ENCODE data around the gene STK39. TPM values are rescaled to one million over a fixed set of nuclear protein-coding genes. Genes with fewer than 3 reads are reported as not detected.

Gene STK39
- total and polyA plus RNA-seq, 2 of the 4 experiments (the other 2 are of a cell fraction): 11.8 to 16.4 TPM

DNA sequence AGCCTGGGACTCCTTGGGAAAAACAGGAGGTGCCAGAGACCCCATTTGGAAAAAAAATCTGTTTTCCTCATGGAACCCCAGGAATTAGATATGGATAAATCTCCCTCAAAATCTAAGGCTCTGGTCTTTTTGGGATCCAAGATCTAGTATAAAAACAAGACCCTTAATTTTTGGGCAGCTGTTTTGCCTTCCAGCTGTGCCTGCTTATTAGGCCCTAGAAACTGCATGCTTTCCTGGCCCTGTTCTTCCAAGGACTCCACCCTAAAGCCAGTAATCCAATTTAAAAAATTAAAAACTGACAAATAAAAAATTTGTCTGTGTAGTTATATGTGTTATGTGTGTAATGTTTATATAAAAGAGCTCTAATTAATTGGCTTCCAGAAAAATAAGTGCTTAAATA is 274.6 kb downstream of the STK39 start:
- H3K36me3 ChIP-seq (ENCODE audit: control insufficient read depth, insufficient read depth, low read length): peaks cover 6% of the 10 kb centered on the region
- ChIA-PET POLR2A (ENCODE audit: unreplicated experiment) (no interaction called here), CTCF (interaction anchor here (1.1 kb wide), 1 partner anchor 147 kb away, joined by 3 read pairs; no protein-coding TSS in a partner anchor)
- no peak for DNase-seq
- peaks cover 3% of the 10 kb centered on the region; the same call in 1 of the 2 replicates for H3K4me1 ChIP-seq (ENCODE audit: control insufficient read depth, insufficient read depth, low read length)
- in situ Hi-C loops (cut with MboI; ENCODE audit: low sequenced_read_pairs) (no loop called here), intact Hi-C loops (cut with micrococcal nuclease) (no loop called here), dilution Hi-C loops (cut with HindIII; ENCODE audit: low sequenced_read_pairs, unreplicated experiment) (no loop called here)
- no peak overlapping the region for H3K4me3 ChIP-seq (ENCODE audit: insufficient read depth, low read depth, low read length)
- no peak overlapping the region for H3K4ac ChIP-seq (ENCODE audit: low read depth, low read length)
- no peak overlapping the region for H4K5ac ChIP-seq (ENCODE audit: low read depth, low read length)
- H3K9me3 ChIP-seq (ENCODE audit: control insufficient read depth, insufficient read depth, low read length): peaks cover 12% of the 10 kb centered on the region
- H3K79me1 ChIP-seq (ENCODE audit: low read depth in 1 of 2, low read length in 2 of 2): peaks cover 0 to 6% of the 10 kb centered on the region in 2 experiments; a peak in 3 of 4 replicates
- no peaks in the 10 kb centered on the region; the same call in 1 of the 2 replicates for H3K9me1 ChIP-seq (ENCODE audit: insufficient read depth, low read length)
- no peak overlapping the region for H2AK5ac ChIP-seq (ENCODE audit: low read depth, low read length)
- H3K4me2 ChIP-seq (ENCODE audit: low read depth, low read length): no peak overlapping the region
- no peak overlapping the region for H3K9ac ChIP-seq (ENCODE audit: low read depth, low read length)
- no peaks in the 10 kb centered on the region for H3K27me3 ChIP-seq (ENCODE audit: control insufficient read depth, insufficient read depth, low read length)
- no peaks in the 10 kb centered on the region for H4K20me1 ChIP-seq (ENCODE audit: insufficient read depth, low read length)
- TF ChIP-seq POLR2A (IDR thresholded peaks at IDR 0.05; ENCODE audit: low read depth, low read length): no peak
- no peak for TF ChIP-seq MAZ (IDR thresholded peaks at IDR 0.05; ENCODE audit: borderline replicate concordance, low read depth, low read length)
- no peak for TF ChIP-seq RFX5 (IDR thresholded peaks at IDR 0.05; ENCODE audit: low read depth, low read length)
- no peak for TF ChIP-seq CEBPB (IDR thresholded peaks at IDR 0.05; ENCODE audit: low read depth, low read length)
- no peak for TF ChIP-seq MAFK (IDR thresholded peaks at IDR 0.05; ENCODE audit: low read depth, low read length)
- TF ChIP-seq, protein P1, sequence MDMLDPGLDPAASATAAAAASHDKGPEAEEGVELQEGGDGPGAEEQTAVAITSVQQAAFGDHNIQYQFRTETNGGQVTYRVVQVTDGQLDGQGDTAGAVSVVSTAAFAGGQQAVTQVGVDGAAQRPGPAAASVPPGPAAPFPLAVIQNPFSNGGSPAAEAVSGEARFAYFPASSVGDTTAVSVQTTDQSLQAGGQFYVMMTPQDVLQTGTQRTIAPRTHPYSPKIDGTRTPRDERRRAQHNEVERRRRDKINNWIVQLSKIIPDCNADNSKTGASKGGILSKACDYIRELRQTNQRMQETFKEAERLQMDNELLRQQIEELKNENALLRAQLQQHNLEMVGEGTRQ (IDR thresholded peaks at IDR 0.05; ENCODE audit: low read depth, low read length): no peak
- no peak for TF ChIP-seq NFE2L2 (IDR thresholded peaks at IDR 0.05; ENCODE audit: low read depth, low read length)
- TF ChIP-seq, protein P2, sequence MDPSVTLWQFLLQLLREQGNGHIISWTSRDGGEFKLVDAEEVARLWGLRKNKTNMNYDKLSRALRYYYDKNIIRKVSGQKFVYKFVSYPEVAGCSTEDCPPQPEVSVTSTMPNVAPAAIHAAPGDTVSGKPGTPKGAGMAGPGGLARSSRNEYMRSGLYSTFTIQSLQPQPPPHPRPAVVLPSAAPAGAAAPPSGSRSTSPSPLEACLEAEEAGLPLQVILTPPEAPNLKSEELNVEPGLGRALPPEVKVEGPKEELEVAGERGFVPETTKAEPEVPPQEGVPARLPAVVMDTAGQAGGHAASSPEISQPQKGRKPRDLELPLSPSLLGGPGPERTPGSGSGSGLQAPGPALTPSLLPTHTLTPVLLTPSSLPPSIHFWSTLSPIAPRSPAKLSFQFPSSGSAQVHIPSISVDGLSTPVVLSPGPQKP (IDR thresholded peaks at IDR 0.05; ENCODE audit: borderline replicate concordance, low read depth, low read length): no peak
- no peak for TF ChIP-seq SMC3 (IDR thresholded peaks at IDR 0.05; ENCODE audit: low read depth, low read length)
- TF ChIP-seq MXI1 (IDR thresholded peaks at IDR 0.05; ENCODE audit: borderline replicate concordance, low read depth, low read length): no peak
- no peak for TF ChIP-seq FOS (IDR thresholded peaks at IDR 0.05; ENCODE audit: low read depth, low read length)
- no peak for TF ChIP-seq RAD21 (IDR thresholded peaks at IDR 0.05; ENCODE audit: low read length)
- no peak for TF ChIP-seq BHLHE40 (IDR thresholded peaks at IDR 0.05; ENCODE audit: low read depth, low read length)
- TF ChIP-seq CHD1 (IDR thresholded peaks at IDR 0.05; ENCODE audit: low read depth, low read length): no peak
- no peak for TF ChIP-seq RCOR1 (IDR thresholded peaks at IDR 0.05; ENCODE audit: insufficient replicate concordance, low read length)
- TF ChIP-seq, protein P3, sequence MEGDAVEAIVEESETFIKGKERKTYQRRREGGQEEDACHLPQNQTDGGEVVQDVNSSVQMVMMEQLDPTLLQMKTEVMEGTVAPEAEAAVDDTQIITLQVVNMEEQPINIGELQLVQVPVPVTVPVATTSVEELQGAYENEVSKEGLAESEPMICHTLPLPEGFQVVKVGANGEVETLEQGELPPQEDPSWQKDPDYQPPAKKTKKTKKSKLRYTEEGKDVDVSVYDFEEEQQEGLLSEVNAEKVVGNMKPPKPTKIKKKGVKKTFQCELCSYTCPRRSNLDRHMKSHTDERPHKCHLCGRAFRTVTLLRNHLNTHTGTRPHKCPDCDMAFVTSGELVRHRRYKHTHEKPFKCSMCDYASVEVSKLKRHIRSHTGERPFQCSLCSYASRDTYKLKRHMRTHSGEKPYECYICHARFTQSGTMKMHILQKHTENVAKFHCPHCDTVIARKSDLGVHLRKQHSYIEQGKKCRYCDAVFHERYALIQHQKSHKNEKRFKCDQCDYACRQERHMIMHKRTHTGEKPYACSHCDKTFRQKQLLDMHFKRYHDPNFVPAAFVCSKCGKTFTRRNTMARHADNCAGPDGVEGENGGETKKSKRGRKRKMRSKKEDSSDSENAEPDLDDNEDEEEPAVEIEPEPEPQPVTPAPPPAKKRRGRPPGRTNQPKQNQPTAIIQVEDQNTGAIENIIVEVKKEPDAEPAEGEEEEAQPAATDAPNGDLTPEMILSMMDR (conservative IDR thresholded peaks at IDR 0.05; ENCODE audit: low read depth, low read length): no peak
- H3K56ac ChIP-seq (ENCODE audit: extremely low read depth, insufficient read depth, low read length): no peak overlapping the region
- H2AFZ ChIP-seq (replicated peaks; ENCODE audit: low read length, poor library complexity): no peak overlapping the region
- H3K14ac ChIP-seq (replicated peaks; ENCODE audit: low read depth, low read length): no peak overlapping the region
- H2BK15ac ChIP-seq (ENCODE audit: low read depth, low read length): no peak overlapping the region
- H3K18ac ChIP-seq (ENCODE audit: low read depth, low read length): no peak overlapping the region
- H2BK5ac ChIP-seq (ENCODE audit: low read depth, low read length, poor library complexity, severe bottlenecking): no peak overlapping the region
- H3K27ac ChIP-seq (ENCODE audit: insufficient read depth, low read length): no peak overlapping the region
- H4K91ac ChIP-seq (ENCODE audit: insufficient read depth, low read depth, low read length): no peak overlapping the region
- no peak overlapping the region for H2BK20ac ChIP-seq (ENCODE audit: low read depth, low read length)
- no peak overlapping the region for H2AK9ac ChIP-seq (replicated peaks; ENCODE audit: low read depth, low read length, poor library complexity)
- H2BK120ac ChIP-seq (ENCODE audit: low read depth, low read length): no peak overlapping the region
- H4K8ac ChIP-seq (ENCODE audit: low read depth in 2 of 2, low read length in 2 of 2): no peak overlapping the region
- no peak overlapping the region for H3K23ac ChIP-seq (ENCODE audit: low read depth, low read length)
- ATAC-seq (ENCODE audit: low read depth): no peak
- BruUV-seq (replicated peaks): no TSS peak
